ENCODE results near the gene CLDN16.

- TF ChIP-seq ATF1 (CRISPR knock-in tag; IDR thresholded peaks at IDR 0.05) (no peak), ATF1 (tag; IDR thresholded peaks at IDR 0.05) (no peak), POLR2A (conservative IDR thresholded peaks at IDR 0.05) (no peak), ZNF717 (CRISPR knock-in tag; IDR thresholded peaks at IDR 0.05) (no peak), CREB1 (IDR thresholded peaks at IDR 0.05) (no peak), CREB1 (CRISPR knock-in tag; IDR thresholded peaks at IDR 0.05) (no peak), RBM39 (optimal IDR thresholded peaks at IDR 0.05; ENCODE audit: low read depth, low read length) (no peak), RBM15 (IDR thresholded peaks at IDR 0.05; ENCODE audit: insufficient read depth, low read length) (no peak), FOXP4 (CRISPR knock-in tag; IDR thresholded peaks at IDR 0.05; ENCODE audit: borderline replicate concordance) (no peak), KHSRP (IDR thresholded peaks at IDR 0.05) (no peak), KAT2B (IDR thresholded peaks at IDR 0.05; ENCODE audit: low read depth, low read length) (no peak), STAT6 (CRISPR knock-in tag; IDR thresholded peaks at IDR 0.05) (no peak), ETV5 (CRISPR knock-in tag; IDR thresholded peaks at IDR 0.05; ENCODE audit: low read depth) (no peak), RAD21 (CRISPR knock-in tag; conservative IDR thresholded peaks at IDR 0.05 in 1 of 2, IDR thresholded peaks at IDR 0.05 in 1 of 2) (no peak), CTCF (IDR thresholded peaks at IDR 0.05 in 2 of 3, conservative IDR thresholded peaks at IDR 0.05 in 1 of 3; ENCODE audit: insufficient read depth in 2 of 3, low read depth in 1 of 3, low read length in 3 of 3) (no peak), CHD4 (IDR thresholded peaks at IDR 0.05; ENCODE audit: insufficient read depth, insufficient replicate concordance, low read depth, low read length, poor library complexity, severe bottlenecking) (no peak)
Observed at GRCh38 chr3:190435618-190436017, 47.7 kb downstream of the CLDN16 start.
